NCI-H69 (cell line): ENCODE results near the gene RAMP1.

Experiments
- DNase-seq: peaks from one replicate; lab custom pipeline; 2025; lab: John Stamatoyannopoulos, UW

RAMP1 gene

GRCh38 chr2:237876951-237877491 is 17.6 kb downstream of the RAMP1 start:
- DNase-seq: no peak

- DNase-seq: no peak
These were observed 18.3 kb downstream of the RAMP1 start for GRCh38 chr2:237877576-237878307.

GRCh38 chr2:237878321-237879057 is 19.1 kb downstream of the RAMP1 start:
- peak; percentile 40 for DNase-seq

- peak; percentile 92 for DNase-seq
These were observed 19.6 kb downstream of the RAMP1 start for GRCh38 chr2:237879058-237879430.

GRCh38 chr2:237879991-237880560 is 20.7 kb downstream of the RAMP1 start:
- no peak for DNase-seq

- DNase-seq: no peak
These were observed 23.4 kb downstream of the RAMP1 start for GRCh38 chr2:237882510-237883481.

- DNase-seq: no peak
These were observed 24.6 kb downstream of the RAMP1 start for GRCh38 chr2:237883951-237884446.

- DNase-seq: no peak
These were observed 25.3 kb downstream of the RAMP1 start for GRCh38 chr2:237884681-237885080.

GRCh38 chr2:237885111-237885930 is 25.9 kb downstream of the RAMP1 start:
- DNase-seq: no peak

GRCh38 chr2:237885931-237886684 is 26.7 kb downstream of the RAMP1 start:
- peak; percentile 29 for DNase-seq

GRCh38 chr2:237886685-237887481 is 27.5 kb downstream of the RAMP1 start:
- DNase-seq: peak; percentile 5

GRCh38 chr2:237888389-237888788 is 29.0 kb downstream of the RAMP1 start:
- DNase-seq: no peak

- no peak for DNase-seq
These were observed 29.6 kb downstream of the RAMP1 start for GRCh38 chr2:237889016-237889415.

GRCh38 chr2:237889811-237890210 is 30.4 kb downstream of the RAMP1 start:
- DNase-seq: no peak

- DNase-seq: no peak
These were observed 33.1 kb downstream of the RAMP1 start for GRCh38 chr2:237892478-237892877.

- DNase-seq: no peak
These were observed 33.7 kb downstream of the RAMP1 start for GRCh38 chr2:237892984-237893595.

- DNase-seq: peak; percentile 43
These were observed 35.1 kb downstream of the RAMP1 start for GRCh38 chr2:237894396-237894979.

- DNase-seq: no peak
These were observed 35.6 kb downstream of the RAMP1 start for GRCh38 chr2:237894986-237895543.
